GM23338 (cell line): ENCODE measurements around the gene C1QTNF5. TPM values are rescaled to one million over a fixed set of nuclear protein-coding genes. Genes with fewer than 3 reads are reported as not detected.

Source experiments
- NANOG ChIP-seq: IDR thresholded peaks from 2 replicates; pipeline ENCODE4 v1.6.1; 2016; ENCODE audit warnings: antibody characterized with exemption, borderline replicate concordance
- POLR2AphosphoS5 ChIP-seq: IDR thresholded peaks from 2 replicates; pipeline ENCODE4 v1.6.1; 2016; ENCODE audit warnings: antibody characterized with exemption, low read depth
- ZNF114 ChIP-seq: fragments of 250-450 bp; sonication (Bioruptor Pico); IDR thresholded peaks from 2 replicates; pipeline ENCODE4 v1.5.0; 2020; ENCODE audit warnings: mild to moderate bottlenecking, moderate library complexity
- polyA plus RNA-seq: library from polyadenylated mRNA; unstranded; fragments of >200 nt; fragmentation: Nextera tagmentation; extraction: Ambion mirVana; gene quantifications from 2 replicates; pipeline ENCODE4 v1.2.1, GENCODE V29; 2016
- total RNA-seq: library from RNA; depleted of rRNA; stranded (reverse); fragments of >200 nt; shearing (Covaris generic); gene quantifications from 2 replicates; pipeline ENCODE4 v1.2.3, GENCODE V29; 2014
- TF ChIP-seq, protein P1 (sequence below): fragments of 250-450 bp; sonication (Bioruptor Pico); IDR thresholded peaks from 2 replicates; pipeline ENCODE4 v1.5.0; 2020; ENCODE audit warnings: mild to moderate bottlenecking, moderate library complexity
- TF ChIP-seq, protein P2 (sequence below): IDR thresholded peaks from 2 replicates; pipeline ENCODE4 v1.6.1; 2016; ENCODE audit warnings: antibody characterized with exemption
- TF ChIP-seq, protein P3 (sequence below): IDR thresholded peaks from one replicate; pipeline ENCODE4 v1.6.1; 2018; ENCODE audit warnings: antibody characterized with exemption; ENCODE audit not compliant: unreplicated experiment

Gene C1QTNF5
- total and polyA plus RNA-seq, 2 experiments from 2014 or later, result 1.9 TPM

DNA sequence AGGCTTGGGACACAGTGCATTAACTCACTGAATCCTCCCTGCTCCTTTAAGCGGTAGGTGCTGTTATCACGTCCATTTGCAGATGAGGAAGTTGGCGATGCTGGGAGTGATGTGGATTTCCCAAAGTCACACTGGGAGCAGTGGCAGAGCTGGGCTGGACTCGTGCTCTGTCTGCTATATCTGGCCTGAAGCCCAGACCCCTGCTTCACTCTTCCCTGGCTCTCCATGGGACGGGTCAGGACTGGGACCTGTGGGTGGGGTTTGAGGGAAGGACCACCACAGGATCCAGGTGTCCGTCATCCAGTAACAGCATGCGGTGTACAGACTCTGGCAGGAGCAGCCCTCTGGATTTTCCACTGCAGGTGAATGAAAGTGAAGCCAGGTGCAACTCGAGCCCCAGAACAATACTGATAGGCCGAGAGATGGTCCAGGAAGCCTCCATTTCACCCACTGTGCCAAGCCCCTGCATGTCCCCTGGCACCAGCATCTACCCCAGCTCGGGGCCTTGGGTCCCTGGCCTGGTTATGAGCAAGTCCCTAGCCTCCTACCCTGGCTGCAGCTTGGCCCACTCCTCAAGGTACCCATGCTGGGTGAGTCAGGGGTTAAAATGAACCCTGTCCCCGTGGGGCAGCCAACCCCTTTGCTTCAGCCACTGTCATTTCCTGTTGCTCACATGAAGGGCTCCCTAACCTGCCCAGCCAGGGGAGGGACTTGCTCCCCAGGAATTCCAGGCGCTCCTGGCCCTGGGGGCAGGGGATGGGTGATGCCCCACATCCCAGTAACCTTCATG is 36.6 kb upstream of the C1QTNF5 start (continued):
- TF ChIP-seq, protein P1, sequence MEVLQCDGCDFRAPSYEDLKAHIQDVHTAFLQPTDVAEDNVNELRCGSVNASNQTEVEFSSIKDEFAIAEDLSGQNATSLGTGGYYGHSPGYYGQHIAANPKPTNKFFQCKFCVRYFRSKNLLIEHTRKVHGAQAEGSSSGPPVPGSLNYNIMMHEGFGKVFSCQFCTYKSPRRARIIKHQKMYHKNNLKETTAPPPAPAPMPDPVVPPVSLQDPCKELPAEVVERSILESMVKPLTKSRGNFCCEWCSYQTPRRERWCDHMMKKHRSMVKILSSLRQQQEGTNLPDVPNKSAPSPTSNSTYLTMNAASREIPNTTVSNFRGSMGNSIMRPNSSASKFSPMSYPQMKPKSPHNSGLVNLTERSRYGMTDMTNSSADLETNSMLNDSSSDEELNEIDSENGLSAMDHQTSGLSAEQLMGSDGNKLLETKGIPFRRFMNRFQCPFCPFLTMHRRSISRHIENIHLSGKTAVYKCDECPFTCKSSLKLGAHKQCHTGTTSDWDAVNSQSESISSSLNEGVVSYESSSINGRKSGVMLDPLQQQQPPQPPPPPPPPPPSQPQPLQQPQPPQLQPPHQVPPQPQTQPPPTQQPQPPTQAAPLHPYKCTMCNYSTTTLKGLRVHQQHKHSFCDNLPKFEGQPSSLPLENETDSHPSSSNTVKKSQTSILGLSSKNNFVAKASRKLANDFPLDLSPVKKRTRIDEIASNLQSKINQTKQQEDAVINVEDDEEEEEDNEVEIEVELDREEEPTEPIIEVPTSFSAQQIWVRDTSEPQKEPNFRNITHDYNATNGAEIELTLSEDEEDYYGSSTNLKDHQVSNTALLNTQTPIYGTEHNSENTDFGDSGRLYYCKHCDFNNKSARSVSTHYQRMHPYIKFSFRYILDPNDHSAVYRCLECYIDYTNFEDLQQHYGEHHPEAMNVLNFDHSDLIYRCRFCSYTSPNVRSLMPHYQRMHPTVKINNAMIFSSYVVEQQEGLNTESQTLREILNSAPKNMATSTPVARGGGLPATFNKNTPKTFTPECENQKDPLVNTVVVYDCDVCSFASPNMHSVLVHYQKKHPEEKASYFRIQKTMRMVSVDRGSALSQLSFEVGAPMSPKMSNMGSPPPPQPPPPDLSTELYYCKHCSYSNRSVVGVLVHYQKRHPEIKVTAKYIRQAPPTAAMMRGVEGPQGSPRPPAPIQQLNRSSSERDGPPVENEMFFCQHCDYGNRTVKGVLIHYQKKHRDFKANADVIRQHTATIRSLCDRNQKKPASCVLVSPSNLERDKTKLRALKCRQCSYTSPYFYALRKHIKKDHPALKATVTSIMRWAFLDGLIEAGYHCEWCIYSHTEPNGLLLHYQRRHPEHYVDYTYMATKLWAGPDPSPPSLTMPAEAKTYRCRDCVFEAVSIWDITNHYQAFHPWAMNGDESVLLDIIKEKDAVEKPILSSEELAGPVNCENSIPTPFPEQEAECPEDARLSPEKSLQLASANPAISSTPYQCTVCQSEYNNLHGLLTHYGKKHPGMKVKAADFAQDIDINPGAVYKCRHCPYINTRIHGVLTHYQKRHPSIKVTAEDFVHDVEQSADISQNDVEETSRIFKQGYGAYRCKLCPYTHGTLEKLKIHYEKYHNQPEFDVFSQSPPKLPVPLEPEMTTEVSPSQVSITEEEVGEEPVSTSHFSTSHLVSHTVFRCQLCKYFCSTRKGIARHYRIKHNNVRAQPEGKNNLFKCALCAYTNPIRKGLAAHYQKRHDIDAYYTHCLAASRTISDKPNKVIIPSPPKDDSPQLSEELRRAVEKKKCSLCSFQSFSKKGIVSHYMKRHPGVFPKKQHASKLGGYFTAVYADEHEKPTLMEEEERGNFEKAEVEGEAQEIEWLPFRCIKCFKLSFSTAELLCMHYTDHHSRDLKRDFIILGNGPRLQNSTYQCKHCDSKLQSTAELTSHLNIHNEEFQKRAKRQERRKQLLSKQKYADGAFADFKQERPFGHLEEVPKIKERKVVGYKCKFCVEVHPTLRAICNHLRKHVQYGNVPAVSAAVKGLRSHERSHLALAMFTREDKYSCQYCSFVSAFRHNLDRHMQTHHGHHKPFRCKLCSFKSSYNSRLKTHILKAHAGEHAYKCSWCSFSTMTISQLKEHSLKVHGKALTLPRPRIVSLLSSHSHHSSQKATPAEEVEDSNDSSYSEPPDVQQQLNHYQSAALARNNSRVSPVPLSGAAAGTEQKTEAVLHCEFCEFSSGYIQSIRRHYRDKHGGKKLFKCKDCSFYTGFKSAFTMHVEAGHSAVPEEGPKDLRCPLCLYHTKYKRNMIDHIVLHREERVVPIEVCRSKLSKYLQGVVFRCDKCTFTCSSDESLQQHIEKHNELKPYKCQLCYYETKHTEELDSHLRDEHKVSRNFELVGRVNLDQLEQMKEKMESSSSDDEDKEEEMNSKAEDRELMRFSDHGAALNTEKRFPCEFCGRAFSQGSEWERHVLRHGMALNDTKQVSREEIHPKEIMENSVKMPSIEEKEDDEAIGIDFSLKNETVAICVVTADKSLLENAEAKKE (CRISPR knock-in tag), result no peak
- TF ChIP-seq POLR2AphosphoS5, result no peak
- TF ChIP-seq ZNF114, result no peak
- TF ChIP-seq, protein P2, sequence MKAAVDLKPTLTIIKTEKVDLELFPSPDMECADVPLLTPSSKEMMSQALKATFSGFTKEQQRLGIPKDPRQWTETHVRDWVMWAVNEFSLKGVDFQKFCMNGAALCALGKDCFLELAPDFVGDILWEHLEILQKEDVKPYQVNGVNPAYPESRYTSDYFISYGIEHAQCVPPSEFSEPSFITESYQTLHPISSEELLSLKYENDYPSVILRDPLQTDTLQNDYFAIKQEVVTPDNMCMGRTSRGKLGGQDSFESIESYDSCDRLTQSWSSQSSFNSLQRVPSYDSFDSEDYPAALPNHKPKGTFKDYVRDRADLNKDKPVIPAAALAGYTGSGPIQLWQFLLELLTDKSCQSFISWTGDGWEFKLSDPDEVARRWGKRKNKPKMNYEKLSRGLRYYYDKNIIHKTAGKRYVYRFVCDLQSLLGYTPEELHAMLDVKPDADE, result no peak
- TF ChIP-seq NANOG, result no peak
- TF ChIP-seq, protein P3, sequence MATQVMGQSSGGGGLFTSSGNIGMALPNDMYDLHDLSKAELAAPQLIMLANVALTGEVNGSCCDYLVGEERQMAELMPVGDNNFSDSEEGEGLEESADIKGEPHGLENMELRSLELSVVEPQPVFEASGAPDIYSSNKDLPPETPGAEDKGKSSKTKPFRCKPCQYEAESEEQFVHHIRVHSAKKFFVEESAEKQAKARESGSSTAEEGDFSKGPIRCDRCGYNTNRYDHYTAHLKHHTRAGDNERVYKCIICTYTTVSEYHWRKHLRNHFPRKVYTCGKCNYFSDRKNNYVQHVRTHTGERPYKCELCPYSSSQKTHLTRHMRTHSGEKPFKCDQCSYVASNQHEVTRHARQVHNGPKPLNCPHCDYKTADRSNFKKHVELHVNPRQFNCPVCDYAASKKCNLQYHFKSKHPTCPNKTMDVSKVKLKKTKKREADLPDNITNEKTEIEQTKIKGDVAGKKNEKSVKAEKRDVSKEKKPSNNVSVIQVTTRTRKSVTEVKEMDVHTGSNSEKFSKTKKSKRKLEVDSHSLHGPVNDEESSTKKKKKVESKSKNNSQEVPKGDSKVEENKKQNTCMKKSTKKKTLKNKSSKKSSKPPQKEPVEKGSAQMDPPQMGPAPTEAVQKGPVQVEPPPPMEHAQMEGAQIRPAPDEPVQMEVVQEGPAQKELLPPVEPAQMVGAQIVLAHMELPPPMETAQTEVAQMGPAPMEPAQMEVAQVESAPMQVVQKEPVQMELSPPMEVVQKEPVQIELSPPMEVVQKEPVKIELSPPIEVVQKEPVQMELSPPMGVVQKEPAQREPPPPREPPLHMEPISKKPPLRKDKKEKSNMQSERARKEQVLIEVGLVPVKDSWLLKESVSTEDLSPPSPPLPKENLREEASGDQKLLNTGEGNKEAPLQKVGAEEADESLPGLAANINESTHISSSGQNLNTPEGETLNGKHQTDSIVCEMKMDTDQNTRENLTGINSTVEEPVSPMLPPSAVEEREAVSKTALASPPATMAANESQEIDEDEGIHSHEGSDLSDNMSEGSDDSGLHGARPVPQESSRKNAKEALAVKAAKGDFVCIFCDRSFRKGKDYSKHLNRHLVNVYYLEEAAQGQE, result no peak
